BLaER1 treated with 17β-estradiol and CSF1 and Interleukin-3, amounts not matched to agents 10 nM and 100 nM (cell line): ENCODE data around the gene MBOAT7.

Source experiments
- H3K27ac ChIP-seq, 11 experiments: shearing (Covaris generic); formaldehyde crosslinking; 2 replicates each; pipeline ENCODE4 v1.8.1; 2022
- H3K27me3 ChIP-seq, 11 experiments: shearing (Covaris generic); formaldehyde crosslinking; 2 replicates each; pipeline ENCODE4 v1.8.1; 2022
- H3K36me3 ChIP-seq, 11 experiments: shearing (Covaris generic); formaldehyde crosslinking; 2 replicates each; pipeline ENCODE4 v1.8.1; 2022
- H3K4me1 ChIP-seq, 10 experiments: shearing (Covaris generic); formaldehyde crosslinking; 2 replicates each; pipeline ENCODE4 v1.8.1; 2022
- H3K4me2 ChIP-seq, 11 experiments: shearing (Covaris generic); formaldehyde crosslinking; 2 replicates each; pipeline ENCODE4 v1.8.1; 2022
- H3K4me3 ChIP-seq, 10 experiments: shearing (Covaris generic); formaldehyde crosslinking; 2 replicates each; pipeline ENCODE4 v1.8.1; 2022
- H3K9ac ChIP-seq, 11 experiments: shearing (Covaris generic); formaldehyde crosslinking; 2 replicates each; pipeline ENCODE4 v1.8.1; 2022
- H3K9me3 ChIP-seq, 11 experiments: shearing (Covaris generic); formaldehyde crosslinking; replicated peaks in 1 of 11; 2 replicates each; pipeline ENCODE4 v1.8.1; 2022
- H4K20me1 ChIP-seq, 11 experiments: shearing (Covaris generic); formaldehyde crosslinking; 2 replicates each; pipeline ENCODE4 v1.8.1; 2022
- Cebpa-rat ChIP-seq, 11 experiments: shearing (Covaris generic); IDR thresholded peaks; 2 replicates each; pipeline ENCODE4 v1.8.1; 2022

The MBOAT7 gene

DNA sequence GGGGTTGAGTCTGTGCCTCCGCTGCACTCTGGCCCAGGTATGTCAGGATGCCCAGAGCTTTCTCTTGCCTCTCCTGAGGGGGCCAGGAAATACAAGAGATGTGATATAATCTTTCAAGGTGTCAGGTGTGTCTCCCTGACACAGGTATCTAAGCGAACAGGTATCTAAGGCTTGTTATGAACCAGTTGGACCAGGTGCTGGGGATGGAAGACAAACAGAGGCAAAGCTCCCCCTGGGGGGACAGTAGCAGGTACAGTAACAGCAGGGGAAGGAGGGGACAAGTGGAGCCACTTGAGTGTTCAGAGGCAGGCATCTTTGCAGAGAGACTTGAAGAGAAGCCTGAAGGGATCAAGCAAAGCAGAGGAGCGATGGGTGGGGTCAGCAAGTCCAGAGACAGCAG, 32.4 kb downstream of the MBOAT7 start:
- H4K20me1 ChIP-seq: peaks cover 8 to 75% (median 67%) of the 10 kb centered on the region in 11 experiments; a peak in 21 of 22 replicates
- no peak overlapping the region for H3K27ac ChIP-seq
- H3K9ac ChIP-seq: peak overlapping the region in 1 of 11 experiments; percentile 27; a peak in 2 of 22 replicates
- peaks cover 31 to 54% (median 38%) of the 10 kb centered on the region in 10 experiments for H3K4me1 ChIP-seq
- H3K9me3 ChIP-seq: no peaks in the 10 kb centered on the region
- no peaks in the 10 kb centered on the region for H3K27me3 ChIP-seq
- no peak for TF ChIP-seq Cebpa-rat (IDR thresholded peaks at IDR 0.05)
- H3K4me2 ChIP-seq: no peak overlapping the region
- no peak overlapping the region for H3K4me3 ChIP-seq
- H3K36me3 ChIP-seq: peaks cover 62 to 65% (median 64%) of the 10 kb centered on the region in 11 experiments

DNA sequence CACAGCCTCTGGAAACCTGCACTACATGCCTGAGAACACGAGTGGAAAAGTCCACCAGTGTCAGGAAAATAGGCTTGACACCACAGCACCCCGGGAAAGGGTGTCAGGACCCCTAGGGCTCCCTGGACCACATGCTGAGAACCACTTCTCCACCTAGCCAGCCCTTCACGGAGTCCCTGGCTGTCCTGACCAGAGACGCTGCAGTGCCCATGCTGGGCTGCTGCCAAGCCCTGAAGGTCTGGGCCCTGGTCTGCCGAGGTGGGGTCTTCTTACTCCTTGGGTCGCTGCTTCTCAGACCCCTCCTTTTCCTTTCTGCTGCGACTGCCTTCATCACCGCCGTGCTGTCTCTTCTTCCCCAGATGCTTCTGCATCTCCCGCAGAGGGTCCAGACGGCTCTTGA, 32.9 kb downstream of the MBOAT7 start:
- Histone ChIP-seq H3K27ac (no peak overlapping the region), H3K9ac (peak overlapping the region in 1 of 11 experiments; percentile 27; a peak in 2 of 22 replicates), H3K4me2 (no peak overlapping the region), H4K20me1 (peaks cover 8 to 77% (median 70%) of the 10 kb centered on the region in 11 experiments; a peak in 21 of 22 replicates), H3K4me1 (peaks cover 27 to 49% (median 34%) of the 10 kb centered on the region in 10 experiments), H3K36me3 (peaks cover 66 to 70% (median 69%) of the 10 kb centered on the region in 11 experiments), H3K27me3 (no peaks in the 10 kb centered on the region), H3K9me3 (no peaks in the 10 kb centered on the region), H3K4me3 (no peak overlapping the region)
- TF ChIP-seq Cebpa-rat (IDR thresholded peaks at IDR 0.05): no peak

- H3K4me1 ChIP-seq: peaks cover 19 to 41% (median 26%) of the 10 kb centered on the region in 10 experiments
- no peaks in the 10 kb centered on the region for H3K27me3 ChIP-seq
- H3K9me3 ChIP-seq: no peaks in the 10 kb centered on the region
- no peak overlapping the region for H3K9ac ChIP-seq
- no peak overlapping the region for H3K4me3 ChIP-seq
- peaks cover 8 to 85% (median 78%) of the 10 kb centered on the region in 11 experiments; a peak in 21 of 22 replicates for H4K20me1 ChIP-seq
- no peak for TF ChIP-seq Cebpa-rat (IDR thresholded peaks at IDR 0.05)
- H3K4me2 ChIP-seq: no peak overlapping the region
- H3K27ac ChIP-seq: no peak overlapping the region
- H3K36me3 ChIP-seq: peaks cover 74 to 78% (median 77%) of the 10 kb centered on the region in 11 experiments
Measured at GRCh38 chr19:54155694-54156093, 33.7 kb downstream of the MBOAT7 start.

DNA sequence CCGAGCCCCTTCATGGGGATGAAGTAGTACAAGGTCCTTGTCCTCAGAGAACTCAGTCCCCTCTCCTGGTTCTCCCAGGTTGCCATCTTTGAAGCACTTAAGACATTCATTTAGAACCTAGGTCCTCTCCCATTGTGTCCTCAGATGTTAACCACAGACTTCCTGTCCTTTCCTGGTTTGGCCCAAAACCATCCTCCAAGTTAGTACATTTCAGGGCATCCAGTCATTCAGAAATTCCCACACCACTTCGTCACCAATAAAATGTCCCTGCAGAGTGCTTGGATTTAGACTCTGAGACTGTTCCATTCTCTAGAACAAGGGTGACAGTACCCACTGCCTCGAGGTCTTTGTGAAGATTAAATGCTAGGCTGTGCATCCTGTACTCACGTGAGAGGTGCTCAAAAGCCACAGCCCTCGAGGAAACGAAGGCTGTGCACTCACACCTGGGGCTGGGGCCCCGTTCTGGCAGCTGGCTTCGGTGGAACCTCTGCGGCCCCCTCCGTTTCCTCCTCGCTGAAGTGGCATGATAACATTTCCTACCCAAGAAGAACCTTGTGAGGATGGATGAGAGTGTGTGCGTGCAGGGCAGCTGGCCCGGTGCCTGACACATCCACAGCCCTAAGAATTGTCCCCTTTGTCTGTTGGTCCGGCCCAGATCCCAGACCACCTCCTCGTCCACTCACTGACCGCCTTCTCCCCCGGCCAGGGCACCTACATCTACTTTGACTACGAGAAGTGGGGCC, 34.6 kb downstream of the MBOAT7 start:
- no peak for TF ChIP-seq Cebpa-rat (IDR thresholded peaks at IDR 0.05)
- Histone ChIP-seq H3K9ac (peak overlapping the region in 3 of 11 experiments; percentile 22 to 30 (median 26); a peak in 2 of 22 replicates), H4K20me1 (peaks cover 12 to 94% (median 85%) of the 10 kb centered on the region in 11 experiments; a peak in 21 of 22 replicates), H3K27ac (no peak overlapping the region), H3K4me2 (no peak overlapping the region), H3K36me3 (peaks cover 83 to 87% (median 86%) of the 10 kb centered on the region in 11 experiments), H3K4me1 (peaks cover 13 to 36% (median 20%) of the 10 kb centered on the region in 10 experiments), H3K9me3 (no peaks in the 10 kb centered on the region), H3K27me3 (no peaks in the 10 kb centered on the region), H3K4me3 (no peak overlapping the region)

GRCh38 chr19:54153731-54154326, 35.6 kb downstream of the MBOAT7 start:
- no peak overlapping the region for H3K4me3 ChIP-seq
- no peak overlapping the region for H3K4me2 ChIP-seq
- peaks cover 93 to 96% (median 95%) of the 10 kb centered on the region in 11 experiments for H3K36me3 ChIP-seq
- H3K27me3 ChIP-seq: no peaks in the 10 kb centered on the region
- peaks cover 15 to 100% (median 91%) of the 10 kb centered on the region in 11 experiments; a peak in 21 of 22 replicates for H4K20me1 ChIP-seq
- no peak overlapping the region for H3K27ac ChIP-seq
- no peak for TF ChIP-seq Cebpa-rat (IDR thresholded peaks at IDR 0.05)
- H3K9ac ChIP-seq: peak overlapping the region in 4 of 11 experiments; percentile 6 to 38 (median 20); a peak in 2 of 22 replicates
- H3K4me1 ChIP-seq: peaks cover 10 to 33% (median 17%) of the 10 kb centered on the region in 10 experiments
- H3K9me3 ChIP-seq: no peaks in the 10 kb centered on the region

DNA sequence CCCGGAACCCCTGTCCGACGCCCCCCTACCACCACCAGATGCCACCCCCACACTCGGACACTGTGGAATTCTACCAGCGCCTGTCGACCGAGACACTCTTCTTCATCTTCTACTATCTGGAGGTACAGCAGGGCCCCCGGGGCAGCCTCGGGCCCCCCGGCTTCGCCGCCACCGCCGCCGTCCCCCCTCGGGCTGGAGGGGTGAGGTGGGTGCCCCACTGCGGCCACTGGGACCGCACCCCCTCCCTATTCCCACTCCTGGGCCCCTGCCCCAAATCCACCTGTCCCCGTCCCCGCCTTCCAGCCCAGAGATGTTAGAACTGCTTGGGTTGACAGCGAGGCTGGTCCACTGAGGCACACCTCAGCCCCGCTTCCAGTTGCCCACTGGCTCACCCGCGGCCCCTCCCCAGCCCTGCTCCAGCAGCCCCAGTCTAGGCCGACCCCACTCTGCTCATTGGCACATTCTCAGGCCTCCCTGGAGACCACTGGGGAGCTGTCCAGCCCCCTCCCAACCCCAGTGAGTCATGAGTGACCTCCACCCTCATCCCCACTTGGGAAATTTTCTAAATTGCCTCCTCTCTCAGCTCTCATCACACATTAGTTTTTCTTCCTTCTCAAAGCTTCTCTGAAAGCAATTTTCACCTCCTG, 36.4 kb downstream of the MBOAT7 start:
- H3K4me2 ChIP-seq: no peak overlapping the region
- H3K36me3 ChIP-seq: peaks cover 98 to 100% (median 100%) of the 10 kb centered on the region in 11 experiments
- H3K9me3 ChIP-seq: no peaks in the 10 kb centered on the region
- no peak overlapping the region for H3K27ac ChIP-seq
- H3K27me3 ChIP-seq: no peaks in the 10 kb centered on the region
- H3K4me3 ChIP-seq: no peak overlapping the region
- peaks cover 17 to 100% (median 86%) of the 10 kb centered on the region in 11 experiments; a peak in 21 of 22 replicates for H4K20me1 ChIP-seq
- no peak for TF ChIP-seq Cebpa-rat (IDR thresholded peaks at IDR 0.05)
- peak overlapping the region in 2 of 11 experiments; percentile 4 to 38; a peak in 1 of 22 replicates for H3K9ac ChIP-seq
- H3K4me1 ChIP-seq: peaks cover 2 to 25% (median 8%) of the 10 kb centered on the region in 10 experiments

GRCh38 chr19:54152267-54152666, 37.1 kb downstream of the MBOAT7 start:
- no peak for TF ChIP-seq Cebpa-rat (IDR thresholded peaks at IDR 0.05)
- Histone ChIP-seq H3K27me3 (no peaks in the 10 kb centered on the region), H3K4me2 (no peak overlapping the region), H3K9ac (no peak overlapping the region), H3K27ac (no peak overlapping the region), H3K4me1 (peaks cover 0 to 18% (median 3%) of the 10 kb centered on the region in 10 experiments; a peak in 4 of 20 replicates), H3K36me3 (peaks cover 98 to 100% (median 100%) of the 10 kb centered on the region in 11 experiments), H3K4me3 (no peak overlapping the region), H4K20me1 (peaks cover 19 to 100% (median 89%) of the 10 kb centered on the region in 11 experiments; a peak in 21 of 22 replicates), H3K9me3 (no peaks in the 10 kb centered on the region)

- no peak for TF ChIP-seq Cebpa-rat (IDR thresholded peaks at IDR 0.05)
- Histone ChIP-seq H3K9ac (peak overlapping the region in 2 of 11 experiments; percentile 7 to 9; a peak in 1 of 22 replicates), H4K20me1 (peaks cover 27 to 100% (median 89%) of the 10 kb centered on the region in 11 experiments; a peak in 21 of 22 replicates), H3K36me3 (peaks cover 98 to 100% (median 100%) of the 10 kb centered on the region in 11 experiments), H3K27ac (no peak overlapping the region), H3K4me1 (peaks cover 0 to 13% (median 0%) of the 10 kb centered on the region in 10 experiments; a peak in 2 of 20 replicates), H3K4me2 (no peak overlapping the region), H3K27me3 (no peaks in the 10 kb centered on the region), H3K9me3 (no peaks in the 10 kb centered on the region), H3K4me3 (no peak overlapping the region)
Measured at GRCh38 chr19:54151362-54152035, 37.9 kb downstream of the MBOAT7 start.
